ENCODE measurements around the gene TXNRD3.

Gene TXNRD3

DNA sequence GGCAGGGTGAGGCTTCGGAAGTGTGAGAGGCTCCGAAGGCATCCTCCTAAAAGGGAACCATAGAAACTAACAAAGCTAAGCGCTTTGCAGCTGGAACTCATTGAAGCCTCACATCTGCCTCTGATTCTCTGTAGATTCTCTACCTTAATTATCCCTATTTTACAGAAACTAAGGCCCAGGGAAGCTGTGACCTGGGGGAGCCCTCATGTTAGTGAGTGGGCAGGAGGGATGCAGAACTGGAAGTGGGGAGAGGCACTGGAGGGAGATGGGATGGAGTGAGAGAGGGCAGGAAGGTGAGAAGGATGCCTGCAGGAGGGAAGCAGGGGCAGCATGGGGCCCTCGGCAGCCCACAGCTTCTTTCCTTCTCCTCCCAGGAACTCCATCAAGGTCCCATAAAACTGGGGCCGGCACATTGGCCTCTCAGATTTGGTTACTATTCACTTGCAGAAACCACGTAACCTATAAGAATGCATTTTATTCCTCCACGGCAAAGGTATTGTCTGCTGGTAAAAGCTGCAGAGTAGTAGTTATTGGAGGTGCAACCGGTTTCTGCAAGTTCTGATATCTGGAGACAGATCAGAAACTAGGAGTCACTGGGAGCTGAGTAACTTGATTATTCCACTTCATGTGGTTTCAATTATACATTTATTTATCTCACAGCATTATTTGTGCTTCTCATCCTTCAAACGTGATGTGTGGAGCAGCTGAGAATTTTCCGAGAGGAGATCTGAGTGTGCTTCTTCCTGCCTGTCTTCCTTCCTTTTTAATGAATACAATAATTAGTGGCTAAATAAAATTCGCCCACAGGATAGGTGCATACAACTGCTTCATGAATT is 25.1 kb upstream of the TXNRD3 start:
- H3K4me3 ChIP-seq (ENCODE audit: low read length) = no peak overlapping the region
- TF ChIP-seq ZNF274 (IDR thresholded peaks at IDR 0.05; ENCODE audit: low read depth, low read length) = no peak

DNA sequence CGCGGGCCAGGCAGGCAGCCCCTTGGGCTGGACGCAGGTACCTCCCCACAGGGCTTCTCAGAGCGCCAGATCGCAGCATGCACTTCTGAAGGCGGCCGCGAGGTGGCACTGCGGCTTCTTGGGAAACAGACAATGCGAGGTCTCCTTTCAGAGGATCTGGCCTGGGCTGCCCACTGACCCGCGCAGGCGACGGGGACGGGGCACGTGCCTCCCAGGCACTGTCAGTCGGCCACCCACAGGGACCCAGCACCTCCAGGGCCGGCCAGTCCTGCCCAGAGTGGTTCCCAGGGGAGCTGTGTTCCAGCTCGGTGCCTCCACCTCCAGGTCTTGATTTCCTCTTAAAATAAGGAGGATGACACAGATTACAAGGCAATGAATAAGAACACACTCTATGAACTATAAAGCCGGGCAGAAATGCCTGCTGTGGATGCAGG is 24.4 kb upstream of the TXNRD3 start:
- no peak overlapping the region; the same call in 1 of the 2 replicates for H3K4me3 ChIP-seq (ENCODE audit: low read length)

GRCh38 chr3:126678693-126679317 is 23.9 kb upstream of the TXNRD3 start:
- H3K4me3 ChIP-seq (ENCODE audit: low read length) = no peak overlapping the region; the same call in 1 of the 2 replicates
- no peak for TF ChIP-seq ZNF274 (IDR thresholded peaks at IDR 0.05; ENCODE audit: low read depth, low read length)

More for the DNA sequence above, 24.4 kb upstream of the TXNRD3 start:
- no peak for TF ChIP-seq ZNF274 (IDR thresholded peaks at IDR 0.05; ENCODE audit: low read depth, low read length)

- no peak for TF ChIP-seq ZNF274 (IDR thresholded peaks at IDR 0.05; ENCODE audit: low read depth, low read length)
- no peak overlapping the region for H3K4me3 ChIP-seq (ENCODE audit: low read length)
Measured at GRCh38 chr3:126677862-126678503, 23.1 kb upstream of the TXNRD3 start.

- no peak for TF ChIP-seq ZNF274 (IDR thresholded peaks at IDR 0.05; ENCODE audit: low read depth, low read length)
- H3K4me3 ChIP-seq (ENCODE audit: low read length) = no peak overlapping the region
Measured at GRCh38 chr3:126676919-126677705, 22.2 kb upstream of the TXNRD3 start.

DNA sequence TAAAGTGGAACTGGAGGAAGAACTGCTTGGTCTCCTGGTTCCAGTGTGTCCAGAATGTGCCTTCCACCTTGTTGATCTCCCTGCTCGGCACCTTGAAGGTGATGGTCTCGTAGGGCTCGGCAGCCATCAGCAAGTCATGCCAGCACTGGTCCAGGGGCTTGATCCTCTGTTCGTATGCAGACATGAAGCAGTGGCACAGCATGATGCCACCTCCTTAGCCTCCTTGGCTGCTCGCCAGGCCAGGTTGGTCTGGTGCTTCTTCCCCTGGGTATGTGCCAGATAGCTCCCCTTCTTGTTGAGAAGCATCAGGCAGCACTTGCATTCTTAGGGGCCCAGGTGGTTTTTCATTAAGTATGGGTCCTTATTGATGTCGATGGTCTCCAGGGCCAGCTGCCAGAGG is 17.8 kb upstream of the TXNRD3 start:
- no peak overlapping the region for H3K4me3 ChIP-seq (ENCODE audit: low read length)
- TF ChIP-seq ZNF274 (IDR thresholded peaks at IDR 0.05; ENCODE audit: low read depth, low read length) = no peak

DNA sequence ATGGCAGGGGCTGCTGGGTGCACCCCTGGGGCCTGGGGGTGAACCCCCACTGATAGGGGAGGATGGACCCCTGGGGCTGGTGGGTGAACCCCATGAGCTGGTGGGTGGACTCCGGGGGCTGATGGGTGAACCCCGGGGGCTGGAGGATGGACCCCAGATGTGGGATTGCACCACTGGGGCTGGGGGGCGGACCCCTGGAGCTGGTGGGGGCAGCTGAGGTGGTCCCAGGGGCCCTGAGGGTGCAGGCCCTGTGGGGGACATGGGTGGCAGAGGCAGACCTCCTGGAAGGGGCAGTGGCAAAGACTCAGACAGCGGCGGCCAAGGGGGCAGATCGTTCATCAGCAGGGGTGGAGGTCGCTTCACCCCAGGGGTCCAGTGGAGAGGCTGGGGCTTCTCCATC is 17.4 kb upstream of the TXNRD3 start:
- no peak for TF ChIP-seq ZNF274 (IDR thresholded peaks at IDR 0.05; ENCODE audit: low read depth, low read length)
- H3K4me3 ChIP-seq (ENCODE audit: low read length) = no peak overlapping the region

DNA sequence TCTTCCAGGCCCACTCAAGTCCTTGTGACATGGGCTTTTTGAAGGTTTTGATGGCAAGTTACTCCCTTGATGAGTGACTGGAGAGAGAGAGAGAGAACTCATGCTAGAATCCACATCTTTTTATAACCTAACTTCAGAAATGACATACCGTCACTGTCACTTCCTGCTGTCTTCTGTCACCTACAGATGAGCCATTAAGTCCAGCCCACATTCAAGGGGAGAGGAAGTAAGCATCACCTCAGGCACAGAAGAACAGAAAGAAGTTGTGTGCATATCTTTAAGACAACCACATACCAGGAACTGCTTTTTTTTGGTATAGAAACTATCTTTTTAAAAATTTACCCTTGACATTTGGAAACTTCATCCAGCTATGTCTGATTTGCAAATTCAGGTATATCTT is 16.6 kb upstream of the TXNRD3 start:
- H3K4me3 ChIP-seq (ENCODE audit: low read length) = no peak overlapping the region
- TF ChIP-seq ZNF274 (IDR thresholded peaks at IDR 0.05; ENCODE audit: low read depth, low read length) = no peak

- TF ChIP-seq ZNF274 (IDR thresholded peaks at IDR 0.05; ENCODE audit: low read depth, low read length) = no peak
- H3K4me3 ChIP-seq (ENCODE audit: low read length) = no peak overlapping the region
Measured at GRCh38 chr3:126668450-126669401, 13.8 kb upstream of the TXNRD3 start.

GRCh38 chr3:126667631-126668449 is 12.9 kb upstream of the TXNRD3 start:
- no peak for TF ChIP-seq ZNF274 (IDR thresholded peaks at IDR 0.05; ENCODE audit: low read depth, low read length)
- no peak overlapping the region for H3K4me3 ChIP-seq (ENCODE audit: low read length)

DNA sequence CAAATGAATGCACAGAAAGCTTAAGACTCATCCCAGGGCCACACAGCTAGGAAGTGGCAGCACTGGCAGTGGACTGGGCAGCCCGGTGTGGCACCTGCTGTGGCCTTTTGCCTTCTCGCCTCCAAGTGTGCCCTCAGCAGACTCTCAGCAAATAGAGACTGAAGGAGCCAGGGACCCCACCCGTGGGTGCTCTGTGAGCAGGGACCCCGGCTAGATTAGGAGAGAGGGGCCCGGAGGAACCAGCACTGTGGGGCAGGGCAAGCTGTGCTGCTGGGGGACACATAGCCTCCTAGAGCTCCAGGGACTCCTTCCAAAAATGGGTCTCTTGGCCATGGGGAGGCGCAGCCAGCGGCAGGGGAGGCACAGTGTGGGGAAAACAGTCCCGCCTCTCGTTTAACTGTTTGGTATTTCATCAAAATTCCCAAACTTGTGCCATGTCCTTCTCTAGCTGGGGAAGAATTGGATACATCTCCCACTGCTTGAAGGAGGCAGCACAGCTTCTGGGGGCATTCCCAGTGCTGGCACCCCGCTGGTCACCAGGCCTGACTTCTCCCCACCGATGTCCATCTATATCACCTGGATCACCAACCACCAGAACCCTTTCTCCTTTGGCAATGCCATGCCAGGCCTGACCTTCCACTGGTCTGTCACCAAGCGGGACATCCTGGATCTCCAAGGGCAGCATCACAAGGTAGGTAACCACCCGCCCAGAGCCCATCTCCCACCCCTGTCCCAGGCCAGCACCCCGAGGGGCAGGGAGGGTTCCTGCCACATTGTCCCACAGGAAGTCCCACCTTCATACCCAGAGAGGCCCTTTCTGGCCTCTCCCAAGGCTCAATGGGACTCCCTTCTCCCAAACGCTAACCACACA is 12.0 kb upstream of the TXNRD3 start:
- no peak for TF ChIP-seq ZNF274 (IDR thresholded peaks at IDR 0.05; ENCODE audit: low read depth, low read length)
- H3K4me3 ChIP-seq (ENCODE audit: low read length) = no peak overlapping the region

All from GM08714 (cell line).